Epidermal melanocyte (primary cell): Measurements from ENCODE around the gene ARHGAP1.
"Not testable (repeated sequence)": the region's sequence is repeated elsewhere in the genome, so short reads cannot be mapped to it uniquely, and the experiment has no call there.

Source experiments
- DNase-seq: peaks from one replicate; pipeline ENCODE4 v3.0.0; 2011; ENCODE audit warnings: low spot score; ENCODE audit not compliant: insufficient read length

Gene ARHGAP1

DNA sequence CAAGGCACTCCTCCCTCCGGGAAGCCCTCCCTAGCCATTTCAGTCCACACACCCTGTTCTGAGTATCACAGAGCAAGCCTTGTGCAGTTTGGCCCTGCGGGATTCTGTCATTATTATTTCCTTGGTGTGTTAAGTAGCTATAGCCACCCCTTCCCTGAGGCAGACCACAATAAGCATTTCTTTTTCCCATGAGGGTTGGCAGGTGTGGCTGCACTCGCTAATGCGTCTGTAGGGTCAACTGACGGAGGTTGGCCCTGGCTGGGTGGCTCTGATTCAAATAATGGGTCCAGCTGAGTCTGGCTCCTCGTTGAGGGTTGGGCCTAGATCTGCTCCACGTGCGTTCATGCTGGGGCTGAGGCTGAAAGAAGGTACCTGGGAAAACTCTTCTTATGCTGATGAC, 23.7 kb upstream of the ARHGAP1 start:
- no peak for DNase-seq

DNA sequence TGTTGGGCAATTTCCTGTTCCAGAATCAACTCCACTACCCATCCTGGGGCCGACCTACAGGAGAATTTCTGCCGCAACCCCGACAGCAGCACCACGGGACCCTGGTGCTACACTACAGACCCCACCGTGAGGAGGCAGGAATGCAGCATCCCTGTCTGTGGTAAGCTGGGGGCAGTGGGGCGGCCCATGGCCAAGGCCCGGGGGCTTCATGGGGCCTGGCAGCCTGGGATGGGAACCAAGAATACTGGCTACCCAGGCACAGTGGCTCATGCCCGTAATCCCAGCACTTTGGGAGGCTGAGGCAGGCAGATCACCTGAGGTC, 22.9 kb upstream of the ARHGAP1 start:
- DNase-seq, result no peak

GRCh38 chr11:46722566-46723358, 22.3 kb upstream of the ARHGAP1 start:
- DNase-seq, result no peak

DNA sequence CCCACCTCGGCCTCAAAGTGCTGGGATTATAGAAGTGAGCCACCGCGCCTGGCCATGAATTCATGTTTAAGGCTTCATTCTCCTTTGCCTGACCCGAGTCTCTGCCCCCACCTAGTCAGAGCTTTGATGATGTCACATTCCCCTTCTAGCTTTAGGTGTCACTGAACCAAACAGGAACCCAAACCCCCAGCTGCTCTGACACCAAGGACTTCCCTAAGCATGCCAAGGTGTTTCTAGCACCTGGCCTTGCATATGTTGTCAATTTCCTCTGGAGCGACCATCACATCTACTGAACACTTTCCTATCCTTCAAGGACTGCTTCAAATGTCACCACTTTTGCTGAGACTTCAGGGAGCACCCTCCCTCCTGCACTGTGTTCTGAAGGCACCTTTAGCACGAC, 20.9 kb upstream of the ARHGAP1 start:
- DNase-seq, result no peak

DNA sequence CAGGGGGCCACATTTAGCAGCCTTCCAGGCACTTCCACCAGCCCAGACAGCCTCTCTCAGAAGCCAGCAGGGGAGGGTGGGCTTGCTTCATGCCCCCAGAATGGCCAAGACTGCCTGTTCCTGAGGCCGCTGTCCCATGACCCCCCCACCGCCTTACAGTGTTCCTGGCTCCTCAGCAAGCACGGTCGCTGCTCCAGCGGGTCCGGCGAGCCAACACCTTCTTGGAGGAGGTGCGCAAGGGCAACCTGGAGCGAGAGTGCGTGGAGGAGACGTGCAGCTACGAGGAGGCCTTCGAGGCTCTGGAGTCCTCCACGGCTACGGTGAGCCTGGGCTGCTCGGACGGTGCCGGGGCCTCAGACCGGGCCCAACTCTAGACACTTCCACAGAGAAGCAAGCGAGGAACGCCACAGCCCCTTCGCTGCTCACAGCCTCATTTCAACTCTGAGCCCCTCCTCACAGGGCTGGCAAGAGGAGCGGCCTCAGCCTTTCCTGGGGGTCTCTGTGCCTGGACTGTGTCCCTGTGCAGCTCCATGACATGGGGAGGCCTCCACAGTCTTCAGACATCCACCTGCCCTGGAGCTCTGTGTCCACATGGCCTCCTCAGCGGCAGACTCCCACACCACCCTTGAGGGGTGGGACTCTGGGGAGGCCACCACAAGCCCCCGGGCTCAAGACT, 19.3 kb upstream of the ARHGAP1 start:
- DNase-seq, result no peak

DNA sequence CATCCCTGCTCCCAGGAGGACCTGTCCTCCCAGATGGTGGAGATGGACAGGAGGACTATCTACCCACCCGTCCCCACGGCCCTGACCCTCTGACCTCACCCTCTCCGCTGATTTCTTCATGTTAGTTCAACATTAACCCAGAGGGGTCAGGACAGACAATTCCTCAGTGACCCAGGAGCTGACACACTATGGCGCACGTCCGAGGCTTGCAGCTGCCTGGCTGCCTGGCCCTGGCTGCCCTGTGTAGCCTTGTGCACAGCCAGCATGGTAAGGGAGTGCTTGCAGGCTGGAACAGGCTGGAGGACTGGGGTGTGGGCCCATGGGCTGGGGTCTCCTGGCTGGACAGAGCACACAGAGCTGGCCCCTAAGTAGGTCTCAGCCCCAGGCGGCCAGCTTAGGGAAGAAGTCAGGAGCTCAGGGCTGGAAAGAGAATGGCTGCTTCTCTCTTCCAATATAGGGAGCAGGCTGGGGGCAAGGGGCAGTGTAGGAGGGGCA, 18.7 kb upstream of the ARHGAP1 start, which contains the start of gene F2:
Gene F2 (plus strand): TSS at position 166 of the 495 bp plus-strand sequence. CDS start 23 bp downstream, at position 189.
- DNase-seq, result no peak

GRCh38 chr11:46718155-46719019, 18.0 kb upstream of the ARHGAP1 start:
- DNase-seq, result no peak

DNA sequence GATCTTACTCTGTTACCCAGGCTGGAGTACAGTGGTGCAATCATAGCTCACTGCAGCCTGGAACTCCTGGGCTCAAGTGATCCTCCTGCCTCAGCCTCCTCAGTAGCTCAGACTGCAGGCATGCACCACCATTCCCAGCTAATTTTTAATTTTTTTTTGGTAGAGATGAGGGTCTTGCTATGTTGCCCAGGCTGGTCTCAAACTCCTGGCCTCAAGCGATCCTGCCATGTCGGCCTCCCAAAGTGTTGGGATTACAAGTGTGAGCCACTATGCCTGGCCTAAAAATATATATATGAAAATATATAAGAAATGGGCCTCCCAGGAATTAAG, 17.4 kb upstream of the ARHGAP1 start:
- DNase-seq, result not testable (repeated sequence)

DNA sequence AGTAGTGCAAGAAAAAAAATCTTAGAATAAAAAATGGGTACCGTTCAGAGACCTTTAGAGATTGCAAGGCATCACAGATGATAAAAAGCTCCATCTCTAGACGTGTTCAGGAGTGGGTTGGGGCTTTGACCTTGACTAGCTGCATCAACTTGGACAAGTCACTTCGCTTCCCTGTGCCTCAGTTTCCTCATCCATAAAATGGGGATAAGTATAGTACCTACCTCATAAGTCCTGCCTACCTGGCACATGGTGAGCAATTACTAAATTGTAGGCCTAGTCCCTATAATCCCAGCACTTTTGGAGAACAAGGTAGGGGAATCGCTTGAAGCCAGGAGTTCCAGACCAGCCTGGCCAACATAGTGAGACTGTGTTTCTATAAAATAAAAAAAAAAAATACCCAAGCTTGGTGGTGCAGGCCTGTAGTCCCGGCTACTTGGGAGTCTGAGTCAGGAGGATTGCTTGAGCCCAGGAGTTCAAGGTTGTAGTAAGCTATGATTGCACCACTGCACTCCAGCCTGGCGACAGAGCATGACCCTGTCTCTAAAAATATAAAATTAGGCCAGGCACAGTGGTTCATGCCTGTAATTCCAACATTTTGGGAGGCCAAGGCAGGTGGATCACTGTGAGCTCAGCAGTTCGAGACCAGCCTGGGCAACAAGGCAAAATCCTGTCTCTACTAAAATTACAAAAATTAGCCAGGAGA, 12.6 kb upstream of the ARHGAP1 start:
- DNase-seq, result no peak

- no peak for DNase-seq
These were observed 10.9 kb upstream of the ARHGAP1 start for GRCh38 chr11:46711303-46711702.

DNA sequence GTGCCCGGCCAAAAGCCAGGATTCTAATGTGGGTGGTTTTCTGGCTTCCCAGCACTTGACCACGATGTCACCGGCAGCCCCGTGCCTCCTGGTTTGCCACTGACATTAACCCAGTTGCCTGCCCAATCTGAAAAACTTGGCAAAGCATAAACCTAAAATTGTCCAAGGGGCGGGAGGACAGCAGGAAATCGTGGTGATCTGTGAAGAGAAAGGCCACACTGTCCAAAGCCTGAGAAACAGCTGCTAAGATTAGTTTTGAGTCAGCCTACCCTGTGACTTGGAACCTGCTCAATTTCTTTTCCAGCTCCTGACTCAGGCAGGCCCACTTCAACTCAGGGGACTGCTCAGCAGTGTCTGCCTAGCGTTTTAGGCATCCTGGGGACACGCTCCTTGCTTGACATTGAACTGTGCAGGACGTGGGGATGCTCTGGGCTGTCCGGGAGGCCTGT, 10.4 kb upstream of the ARHGAP1 start:
- peak; percentile 60 for DNase-seq

- not testable (repeated sequence) for DNase-seq
These were observed 8.9 kb upstream of the ARHGAP1 start for GRCh38 chr11:46709351-46709750.

- DNase-seq, result no peak
These were observed 6.5 kb upstream of the ARHGAP1 start for GRCh38 chr11:46706886-46707285.

GRCh38 chr11:46705070-46705688, 4.8 kb upstream of the ARHGAP1 start:
- no peak for DNase-seq

GRCh38 chr11:46701078-46701654, 747 bp upstream of the ARHGAP1 start:
- DNase-seq, result no peak

DNA sequence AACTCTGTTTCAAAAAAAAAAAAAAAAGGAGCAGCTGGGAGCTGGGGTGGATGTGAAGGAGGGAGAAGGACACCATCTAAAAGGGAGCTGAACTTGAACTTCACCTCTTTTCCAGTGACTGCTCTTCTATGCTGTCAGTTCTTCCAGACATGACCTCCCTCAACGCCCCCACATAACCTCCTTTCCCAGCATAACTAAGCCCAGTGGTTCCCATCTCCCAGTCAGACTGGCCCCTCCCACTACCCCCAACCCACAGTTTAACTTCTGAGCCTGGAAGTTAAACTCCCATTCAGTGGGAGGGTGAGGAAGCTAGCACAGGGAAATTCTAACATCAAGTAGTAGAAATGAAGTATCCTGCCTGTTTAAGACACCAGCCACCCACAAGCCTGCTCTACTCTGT, 1.8 kb downstream of the ARHGAP1 start:
- DNase-seq, result no peak

- DNase-seq, result no peak
These were observed 2.7 kb downstream of the ARHGAP1 start for GRCh38 chr11:46697723-46698122.

DNA sequence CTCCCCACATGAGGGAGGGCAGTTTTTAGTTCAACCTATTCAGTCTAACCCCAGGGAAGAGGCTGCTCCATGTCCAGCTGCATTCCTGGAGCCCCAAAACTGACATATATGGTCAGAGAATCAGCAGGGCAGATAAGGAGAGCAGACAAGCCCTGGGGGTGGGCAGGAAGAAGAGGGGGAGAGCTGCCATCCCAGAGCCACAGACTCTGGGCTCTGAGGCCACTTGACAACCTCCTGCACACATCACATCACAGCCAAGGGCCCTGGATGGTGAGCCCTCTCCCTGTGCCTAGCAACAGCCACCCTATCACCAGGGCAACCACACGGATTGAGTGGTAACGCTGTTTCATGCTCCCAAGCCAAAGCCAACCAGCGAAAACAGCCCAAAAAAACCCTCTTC, 3.1 kb downstream of the ARHGAP1 start:
- DNase-seq, result no peak

GRCh38 chr11:46696212-46696558, 4.2 kb downstream of the ARHGAP1 start:
- no peak for DNase-seq

DNA sequence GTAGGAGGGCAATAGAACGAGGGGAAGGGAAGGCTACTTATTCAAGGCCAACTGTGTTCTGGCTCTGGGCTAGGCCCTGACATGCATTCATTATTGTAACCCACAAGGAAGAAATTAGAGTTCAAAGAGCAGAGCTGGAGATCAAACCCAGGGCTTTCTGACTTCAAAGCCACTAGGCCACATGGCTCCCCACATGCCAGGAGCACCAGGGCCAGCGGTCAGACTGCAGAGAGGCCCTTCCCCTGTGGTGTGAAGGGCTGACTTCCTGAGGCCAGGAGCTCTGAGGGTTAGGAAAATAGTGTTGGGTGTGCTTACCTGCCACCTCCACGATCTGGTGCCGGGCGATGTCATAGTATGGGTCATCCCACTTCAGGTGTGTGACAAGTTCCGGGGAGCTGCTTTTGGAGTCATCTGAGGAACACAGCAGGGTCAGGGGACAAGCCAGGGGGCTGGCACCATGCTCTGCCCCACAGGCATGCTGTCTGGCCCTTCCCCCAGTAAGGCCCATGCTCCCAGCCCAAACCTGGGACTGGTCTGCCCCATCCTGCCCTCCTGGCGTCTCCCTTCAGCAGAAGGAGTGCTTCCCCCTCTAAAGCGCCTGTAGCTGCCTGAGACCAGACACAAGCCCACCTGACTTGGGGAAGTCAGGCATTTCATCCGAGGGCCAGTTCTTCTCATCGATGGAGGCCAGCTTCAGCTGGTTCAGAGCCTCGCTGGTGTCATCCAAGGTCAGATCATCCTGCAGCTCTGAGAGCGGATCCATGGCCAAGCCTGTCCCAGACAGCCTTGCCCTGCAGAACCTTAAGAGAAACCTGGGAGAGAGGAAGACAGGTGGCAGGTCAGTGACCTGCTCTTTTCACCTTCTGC, 4.8 kb downstream of the ARHGAP1 start:
- DNase-seq, result no peak
